ENCODE results near the gene HEXD. TPM values are rescaled to one million over a fixed set of nuclear protein-coding genes. Genes with fewer than 3 reads are reported as not detected.

HEXD gene
- total and polyA plus RNA-seq, 10 of the 15 experiments (the other 5 are each of a cell fraction or from before 2014, with no cell fraction given): 1.6 to 24.2 (median 7.0) TPM

- Histone ChIP-seq H3K27me3 (replicated peaks in 1 of 2; ENCODE audit: control insufficient read depth in 2 of 2, insufficient read depth in 2 of 2, low read length in 1 of 2) (no peaks in the 10 kb centered on the region), H3K36me3 (ENCODE audit: control insufficient read depth in 2 of 2, insufficient read depth in 2 of 2, low read length in 1 of 2) (peaks cover 0 to 12% of the 10 kb centered on the region in 2 experiments; a peak in 2 of 4 replicates), H3K4me1 (ENCODE audit: control insufficient read depth, insufficient read depth, low read length) (peaks cover 3% of the 10 kb centered on the region; the same call in 1 of the 2 replicates), H3K4me2 (ENCODE audit: control insufficient read depth, insufficient read depth) (no peak overlapping the region), H3K4me3 (no peak overlapping the region), H4K20me1 (ENCODE audit: control insufficient read depth, insufficient read depth) (no peaks in the 10 kb centered on the region), H3K9me3 (replicated peaks; ENCODE audit: control insufficient read depth, insufficient read depth, low read length) (no peaks in the 10 kb centered on the region), H3K79me2 (ENCODE audit: control insufficient read depth, insufficient read depth, low read length) (no peaks in the 10 kb centered on the region), H3K27ac (ENCODE audit: control insufficient read depth, insufficient read depth) (no peak overlapping the region), H2AFZ (ENCODE audit: control insufficient read depth, low read depth, low read length) (no peak overlapping the region), H3K9ac (ENCODE audit: control insufficient read depth, insufficient read depth, low read length) (no peak overlapping the region)
- FAIRE-seq (no peak), ATAC-seq (no peak), DNase-seq (ENCODE audit: low read depth, low spot score) (no peak)
- 69% methylated on average over 13 of the region's 13 CpGs for WGBS (ENCODE audit: insufficient coverage, insufficient replicate concordance, low lambda C conversion rate, missing lambda C conversion rate)
- no peak for TF ChIP-seq SREBF1 (IDR thresholded peaks at IDR 0.05; ENCODE audit: low read length)
- TF ChIP-seq POLR2A (IDR thresholded peaks at IDR 0.05; ENCODE audit: low read depth, low read length): no peak
- no peak for TF ChIP-seq MEF2A (IDR thresholded peaks at IDR 0.05; ENCODE audit: insufficient read depth, low read depth, low read length)
- TF ChIP-seq NKRF (conservative IDR thresholded peaks at IDR 0.05): no peak
- intact Hi-C loops (cut with micrococcal nuclease; ENCODE audit: unreplicated experiment): no loop called here
- ChIA-PET POLR2A (interaction anchor here (0.7 kb wide), 1 partner anchor 229 kb away, joined by 4 read pairs; no protein-coding TSS in a partner anchor), RAD21 (ENCODE audit: unreplicated experiment) (no interaction called here), CTCF (interaction anchor here (0.7 kb wide), 2 partner anchors 34 to 202 kb away, joined by 3 to 4 read pairs; no protein-coding TSS in a partner anchor), SMC1A (ENCODE audit: uncharacterized antibody, unreplicated experiment) (no interaction called here)
- BruUV-seq (replicated peaks): no TSS peak
- in situ Hi-C loops (cut with MboI): loop anchor here (5.0 kb wide), 1 partner anchor 55 kb away; no protein-coding TSS in a partner anchor
Measured at GRCh38 chr17:82407255-82407654, 10.9 kb upstream of the HEXD start.

GRCh38 chr17:82408288-82408937 lies 9.7 kb upstream of the HEXD start:
- H2AFZ ChIP-seq (ENCODE audit: control insufficient read depth, low read depth, low read length): no peak overlapping the region
- TF ChIP-seq IKZF2 (IDR thresholded peaks at IDR 0.05) (no peak), SMAD1 (IDR thresholded peaks at IDR 0.05; ENCODE audit: low read depth, partially characterized antibody) (no peak), SMAD5 (IDR thresholded peaks at IDR 0.05; ENCODE audit: low read depth) (no peak), IRF4 (IDR thresholded peaks at IDR 0.05; ENCODE audit: low read depth, low read length) (no peak), NR2F1 (conservative IDR thresholded peaks at IDR 0.05) (no peak), NFYB (IDR thresholded peaks at IDR 0.05; ENCODE audit: insufficient read depth, low read depth, low read length) (no peak), CBX3 (IDR thresholded peaks at IDR 0.05; ENCODE audit: borderline replicate concordance, low read depth) (no peak), RB1 (IDR thresholded peaks at IDR 0.05; ENCODE audit: borderline replicate concordance) (no peak)

More at GRCh38 chr17:82408288-82408937, 9.7 kb upstream of the HEXD start:
- no peak for ATAC-seq
- Histone ChIP-seq H3K9ac (ENCODE audit: control insufficient read depth, insufficient read depth, low read length) (no peak overlapping the region), H3K79me2 (ENCODE audit: control insufficient read depth, insufficient read depth, low read length) (no peaks in the 10 kb centered on the region), H3K4me2 (ENCODE audit: control insufficient read depth, insufficient read depth) (no peak overlapping the region), H4K20me1 (ENCODE audit: control insufficient read depth, insufficient read depth) (no peaks in the 10 kb centered on the region), H3K27ac (ENCODE audit: control insufficient read depth, insufficient read depth) (no peak overlapping the region), H3K36me3 (ENCODE audit: control insufficient read depth in 2 of 2, insufficient read depth in 2 of 2, low read length in 1 of 2) (peaks cover 0 to 11% of the 10 kb centered on the region in 2 experiments; a peak in 2 of 4 replicates), H3K27me3 (replicated peaks in 1 of 2; ENCODE audit: control insufficient read depth in 2 of 2, insufficient read depth in 2 of 2, low read length in 1 of 2) (no peaks in the 10 kb centered on the region), H3K4me1 (ENCODE audit: control insufficient read depth, insufficient read depth, low read length) (no peaks in the 10 kb centered on the region), H3K9me3 (replicated peaks; ENCODE audit: control insufficient read depth, insufficient read depth, low read length) (no peaks in the 10 kb centered on the region), H3K4me3 (no peak overlapping the region)
- intact Hi-C loops (cut with micrococcal nuclease; ENCODE audit: unreplicated experiment): no loop called here
- WGBS (ENCODE audit: insufficient coverage, insufficient replicate concordance, low lambda C conversion rate, missing lambda C conversion rate): 95% methylated on average over 15 of the region's 15 CpGs
- SMC1A ChIA-PET (ENCODE audit: uncharacterized antibody, unreplicated experiment): interaction anchor here (1.2 kb wide), 1 partner anchor 59 kb away, joined by 4 read pairs; no protein-coding TSS in a partner anchor
- DNase-seq (ENCODE audit: low read depth, low spot score): no peak
- CTCF ChIA-PET: interaction anchor here (0.7 kb wide), 1 partner anchor 35 kb away, joined by 4 read pairs; no protein-coding TSS in a partner anchor
- no peak for FAIRE-seq
- BruUV-seq (replicated peaks): no TSS peak
- POLR2A ChIA-PET: no interaction called here
- RAD21 ChIA-PET (ENCODE audit: unreplicated experiment): no interaction called here
- in situ Hi-C loops (cut with MboI): loop anchor here (5.0 kb wide), 1 partner anchor 56 kb away; no protein-coding TSS in a partner anchor

Data from GM12878 (cell line).